K562 (cell line): ENCODE measurements around the gene GPT2. TPM values are rescaled to one million over a fixed set of nuclear protein-coding genes. Genes with fewer than 3 reads are reported as not detected.

Experiments used
- CUX1 ChIP-seq: fragments of 200-800 bp; sonication (Bioruptor generic); IDR thresholded peaks from 2 replicates; pipeline ENCODE4 v1.6.1; 2016; ENCODE audit warnings: missing genetic modification characterization, missing compliant biosample characterization
- GABPA ChIP-seq: fragments of 200-800 bp; sonication (Bioruptor generic); conservative IDR thresholded peaks from 2 replicates; pipeline ENCODE4 v1.6.1; 2016; ENCODE audit warnings: low read depth, missing genetic modification characterization, missing compliant biosample characterization
- HMG20A ChIP-seq: fragments of 450-650 bp; formaldehyde crosslinking; conservative IDR thresholded peaks from 2 replicates; pipeline ENCODE4 v1.4.0; 2020; ENCODE audit warnings: mild to moderate bottlenecking, mixed read lengths
- KDM1A ChIP-seq, 2 experiments: fragments of 450-650 bp; IDR thresholded peaks; 2 replicates each; pipeline ENCODE4 v1.6.1; 2016; ENCODE audit warnings: mild to moderate bottlenecking in 2 of 2
- MCM5 ChIP-seq: fragments of 450-650 bp; IDR thresholded peaks from 2 replicates; pipeline ENCODE4 v1.6.1; 2016; ENCODE audit warnings: low read depth
- TGIF2 ChIP-seq: sonication (generic); formaldehyde crosslinking; IDR thresholded peaks from 2 replicates; pipeline ENCODE4 v1.8.1; 2022; ENCODE audit warnings: mild to moderate bottlenecking, missing genetic modification reagents, moderate library complexity
- ZNF146 ChIP-seq: IDR thresholded peaks from one replicate; pipeline ENCODE4 v1.6.1; 2018; ENCODE audit warnings: missing compliant biosample characterization; ENCODE audit not compliant: unreplicated experiment
- ZNF717 ChIP-seq: fragments of 250-450 bp; sonication (Bioruptor Pico); IDR thresholded peaks from 2 replicates; pipeline ENCODE4 v1.5.0; 2021
- polyA plus RNA-seq, 8 experiments: library from polyadenylated mRNA; depleted of rRNA in 4 of 8; stranded (reverse) in 5 of 8; unstranded in 3 of 8; fragments of >200 nt; fragmentation: Nextera tagmentation in 2 of 8; fragmentation: Illumina TruSeq in 1 of 8; extraction: Ambion mirVana in 2 of 8; extraction: Trizol in 1 of 8; gene quantifications; 2 replicates each; pipeline versions ENCODE4 v1.2.1 to v1.2.3, GENCODE V29; 2011 to 2014; ENCODE audit warnings: inconsistent platforms in 1 of 8, missing spikeins in 1 of 8
- total RNA-seq, 7 experiments: library from RNA; depleted of rRNA in 6 of 7; stranded (reverse); fragments of >200 nt in 6 of 7; fragmentation: Illumina TruSeq in 2 of 7; extraction: Trizol in 2 of 7; gene quantifications; 2 replicates each; pipeline versions ENCODE4 v1.2.1 to v1.2.3, GENCODE V29; 2011 to 2021; ENCODE audit warnings: low replicate concordance in 1 of 7

Gene GPT2
- total and polyA plus RNA-seq, 9 of the 15 experiments (the other 6 are each of a cell fraction or from before 2014, with no cell fraction given), result 0.79 to 14.4 (median 5.8) TPM

GRCh38 chr16:46950009-46950408, 65.8 kb downstream of the GPT2 start (continued):
- TF ChIP-seq CUX1 (CRISPR knock-in tag) (no peak), MCM5 (no peak), HMG20A (no peak), TGIF2 (CRISPR knock-in tag) (no peak), ZNF717 (CRISPR knock-in tag) (no peak), GABPA (tag) (no peak), ZNF146 (CRISPR knock-in tag) (no peak), KDM1A (IDR thresholded peaks at IDR 0.05) (no peak)
